Hematopoietic multipotent progenitor cell treated with erythropoietin and hydrocortisone succinate and interleukin-3 and kit ligand, for 15 days (in vitro differentiated cells): ENCODE data around the gene SMPX.
"Not testable (repeated sequence)": the region's sequence is repeated elsewhere in the genome, so short reads cannot be mapped to it uniquely, and the experiment has no call there.

Experiments used
- DNase-seq: peaks from one replicate; pipeline ENCODE4 v3.0.0-alpha.2; 2015; ENCODE audit warnings: low spot score

Gene SMPX

GRCh38 chrX:21757960-21758359, at the start of gene SMPX:
Gene SMPX (minus strand): TSS chrX:21758116. CDS start chrX:21754290, 3,826 bp downstream.
- no peak for DNase-seq

GRCh38 chrX:21806691-21807090, 48.8 kb upstream of the SMPX start:
- no peak for DNase-seq

- no peak for DNase-seq
Measured at GRCh38 chrX:21802839-21803238, 44.9 kb upstream of the SMPX start.

- DNase-seq = no peak
Measured at GRCh38 chrX:21802054-21802670, 44.2 kb upstream of the SMPX start.

- no peak for DNase-seq
Measured at GRCh38 chrX:21800344-21800770, 42.4 kb upstream of the SMPX start.

- no peak for DNase-seq
Measured at GRCh38 chrX:21799767-21800166, 41.9 kb upstream of the SMPX start.

GRCh38 chrX:21798677-21799219, 40.8 kb upstream of the SMPX start:
- DNase-seq = no peak

GRCh38 chrX:21781976-21782375, 24.1 kb upstream of the SMPX start:
- no peak for DNase-seq

- no peak for DNase-seq
Measured at GRCh38 chrX:21781525-21781924, 23.6 kb upstream of the SMPX start.

GRCh38 chrX:21779095-21779494, 21.2 kb upstream of the SMPX start:
- no peak for DNase-seq

- no peak for DNase-seq
Measured at GRCh38 chrX:21778236-21778635, 20.3 kb upstream of the SMPX start.

GRCh38 chrX:21775128-21775527, 17.2 kb upstream of the SMPX start:
- not testable (repeated sequence) for DNase-seq

- DNase-seq = not testable (repeated sequence)
Measured at GRCh38 chrX:21773036-21773435, 15.1 kb upstream of the SMPX start.

GRCh38 chrX:21770631-21771321, 12.9 kb upstream of the SMPX start:
- DNase-seq = no peak

GRCh38 chrX:21766101-21766500, 8.2 kb upstream of the SMPX start:
- no peak for DNase-seq

- no peak for DNase-seq
Measured at GRCh38 chrX:21764008-21764407, 6.1 kb upstream of the SMPX start.

- DNase-seq = no peak
Measured at GRCh38 chrX:21758488-21758887, 572 bp upstream of the SMPX start.

- no peak for DNase-seq
Measured at GRCh38 chrX:21756785-21757529, 959 bp downstream of the SMPX start.

GRCh38 chrX:21749924-21750323, 8.0 kb downstream of the SMPX start:
- no peak for DNase-seq

- DNase-seq = no peak
Measured at GRCh38 chrX:21748235-21748634, 9.7 kb downstream of the SMPX start.

GRCh38 chrX:21747558-21747957, 10.4 kb downstream of the SMPX start:
- no peak for DNase-seq

GRCh38 chrX:21745756-21746155, 12.2 kb downstream of the SMPX start:
- DNase-seq = peak; percentile 1

- no peak for DNase-seq
Measured at GRCh38 chrX:21744721-21745120, 13.2 kb downstream of the SMPX start.
